ENCODE results near the gene SLC6A6. TPM values are rescaled to one million over a fixed set of nuclear protein-coding genes. Genes with fewer than 3 reads are reported as not detected.

The SLC6A6 gene
- total RNA-seq, 2 experiments from 2014 or later = 43.4 to 48.8 TPM

DNA sequence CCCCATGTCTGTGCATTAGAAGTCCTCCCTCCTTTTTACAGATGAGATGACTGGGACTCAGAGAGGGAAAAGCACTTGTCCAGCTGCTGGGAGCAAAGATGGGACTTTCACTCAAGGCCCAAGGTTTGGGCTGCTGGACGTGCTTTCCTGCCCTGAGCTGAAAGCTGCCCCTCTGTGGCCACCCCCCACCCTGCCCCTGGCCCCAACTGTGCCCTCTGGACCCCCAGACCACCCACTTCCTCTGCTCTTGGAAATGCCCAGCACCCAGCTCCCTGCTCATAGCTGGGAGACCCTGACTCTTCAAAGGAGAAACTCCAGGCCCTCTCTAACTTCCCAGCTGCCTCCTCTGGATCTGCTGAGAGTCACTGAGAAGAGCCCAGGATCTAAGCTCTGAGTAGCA is 117.0 kb downstream of the SLC6A6 start:
- Mint-ChIP-seq H3K9me3 (no peaks in the 10 kb centered on the region), H3K27me3 (peaks cover 2% of the 10 kb centered on the region)

DNA sequence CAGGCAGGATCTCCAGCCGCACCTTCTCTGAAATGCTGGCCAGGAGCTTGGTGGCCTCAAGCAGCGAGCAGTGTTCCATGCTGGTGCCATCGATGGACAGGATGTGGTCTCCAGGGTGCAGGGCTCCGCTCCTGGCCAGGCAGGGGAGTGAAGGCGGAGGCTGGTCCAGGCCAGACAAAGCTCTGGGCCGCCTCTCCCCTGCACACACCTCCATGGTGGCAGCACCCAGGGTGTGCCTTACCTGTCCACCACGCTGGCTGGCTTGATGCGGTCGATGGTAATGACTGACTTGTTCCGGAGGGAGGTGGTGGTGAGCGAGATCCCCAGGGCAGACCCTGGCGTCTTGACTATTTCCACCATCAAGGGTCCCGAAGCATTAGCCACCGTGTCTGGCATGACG is 117.7 kb downstream of the SLC6A6 start:
- Mint-ChIP-seq H3K36me3 (ENCODE audit: low read depth) (no peaks in the 10 kb centered on the region), H3K4me1 (ENCODE audit: low read depth) (no peaks in the 10 kb centered on the region), H3K4me3 (no peak overlapping the region), H3K27me3 (peaks cover 2% of the 10 kb centered on the region), H3K9me3 (no peaks in the 10 kb centered on the region), H3K27ac (no peak overlapping the region)
- ChIA-PET POLR2A (interaction anchor here (0.6 kb wide), 1 partner anchor 14 kb away, joined by 3 read pairs; no protein-coding TSS in a partner anchor), CTCF (interaction anchor here (2.2 kb wide), 1 partner anchor 11 kb away, joined by 13 read pairs; no protein-coding TSS in a partner anchor)
- intact Hi-C loops (cut with micrococcal nuclease) = no loop called here
- DNase-seq (no peak), ATAC-seq (no peak)
- TF ChIP-seq, protein P1, sequence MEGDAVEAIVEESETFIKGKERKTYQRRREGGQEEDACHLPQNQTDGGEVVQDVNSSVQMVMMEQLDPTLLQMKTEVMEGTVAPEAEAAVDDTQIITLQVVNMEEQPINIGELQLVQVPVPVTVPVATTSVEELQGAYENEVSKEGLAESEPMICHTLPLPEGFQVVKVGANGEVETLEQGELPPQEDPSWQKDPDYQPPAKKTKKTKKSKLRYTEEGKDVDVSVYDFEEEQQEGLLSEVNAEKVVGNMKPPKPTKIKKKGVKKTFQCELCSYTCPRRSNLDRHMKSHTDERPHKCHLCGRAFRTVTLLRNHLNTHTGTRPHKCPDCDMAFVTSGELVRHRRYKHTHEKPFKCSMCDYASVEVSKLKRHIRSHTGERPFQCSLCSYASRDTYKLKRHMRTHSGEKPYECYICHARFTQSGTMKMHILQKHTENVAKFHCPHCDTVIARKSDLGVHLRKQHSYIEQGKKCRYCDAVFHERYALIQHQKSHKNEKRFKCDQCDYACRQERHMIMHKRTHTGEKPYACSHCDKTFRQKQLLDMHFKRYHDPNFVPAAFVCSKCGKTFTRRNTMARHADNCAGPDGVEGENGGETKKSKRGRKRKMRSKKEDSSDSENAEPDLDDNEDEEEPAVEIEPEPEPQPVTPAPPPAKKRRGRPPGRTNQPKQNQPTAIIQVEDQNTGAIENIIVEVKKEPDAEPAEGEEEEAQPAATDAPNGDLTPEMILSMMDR (IDR thresholded peaks at IDR 0.05) = no peak

More for the DNA sequence above, 117.0 kb downstream of the SLC6A6 start:
- Mint-ChIP-seq H3K4me1 (ENCODE audit: low read depth) (no peaks in the 10 kb centered on the region), H3K36me3 (ENCODE audit: low read depth) (no peaks in the 10 kb centered on the region), H3K27ac (no peak overlapping the region), H3K4me3 (no peak overlapping the region)
- intact Hi-C loops (cut with micrococcal nuclease) = no loop called here
- DNase-seq (no peak), ATAC-seq (no peak)
- ChIA-PET CTCF (interaction anchor here (2.2 kb wide), 1 partner anchor 10 kb away, joined by 13 read pairs; no protein-coding TSS in a partner anchor), POLR2A (no interaction called here)
- TF ChIP-seq, protein P1 (IDR thresholded peaks at IDR 0.05) = no peak

DNA sequence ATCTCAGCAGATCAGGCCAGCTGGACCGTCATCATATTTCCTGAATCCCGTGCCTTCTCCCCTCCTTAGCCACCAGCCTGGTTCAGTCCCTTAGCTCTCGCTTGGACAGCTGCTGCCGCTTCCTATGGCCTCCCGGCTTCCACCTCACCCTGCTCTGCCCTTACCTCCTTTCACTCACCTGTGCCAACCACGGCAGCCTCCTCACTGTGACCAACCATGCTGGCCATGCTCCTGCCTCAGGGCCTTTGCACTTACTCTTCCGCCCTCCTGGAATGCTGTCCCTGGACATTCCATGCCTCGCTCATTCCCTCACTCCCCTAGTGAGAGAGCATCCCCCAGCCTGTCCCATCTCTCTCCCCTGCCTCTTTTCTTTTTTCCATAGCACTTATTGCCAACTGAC is 118.6 kb downstream of the SLC6A6 start:
- ATAC-seq (no peak), DNase-seq (no peak)
- no peaks in the 10 kb centered on the region for H3K9me3 Mint-ChIP-seq
- POLR2A ChIA-PET = no interaction called here
- H3K27ac Mint-ChIP-seq = no peak overlapping the region
- peaks cover 2% of the 10 kb centered on the region for H3K27me3 Mint-ChIP-seq
- intact Hi-C loops (cut with micrococcal nuclease) = no loop called here
- CTCF ChIA-PET = interaction anchor here (1.1 kb wide), 1 partner anchor 11 kb away, joined by 3 read pairs; no protein-coding TSS in a partner anchor
- H3K4me1 Mint-ChIP-seq (ENCODE audit: low read depth) = no peaks in the 10 kb centered on the region
- H3K4me3 Mint-ChIP-seq = no peak overlapping the region
- H3K36me3 Mint-ChIP-seq (ENCODE audit: low read depth) = no peaks in the 10 kb centered on the region
- TF ChIP-seq, protein P1 (IDR thresholded peaks at IDR 0.05) = no peak

DNA sequence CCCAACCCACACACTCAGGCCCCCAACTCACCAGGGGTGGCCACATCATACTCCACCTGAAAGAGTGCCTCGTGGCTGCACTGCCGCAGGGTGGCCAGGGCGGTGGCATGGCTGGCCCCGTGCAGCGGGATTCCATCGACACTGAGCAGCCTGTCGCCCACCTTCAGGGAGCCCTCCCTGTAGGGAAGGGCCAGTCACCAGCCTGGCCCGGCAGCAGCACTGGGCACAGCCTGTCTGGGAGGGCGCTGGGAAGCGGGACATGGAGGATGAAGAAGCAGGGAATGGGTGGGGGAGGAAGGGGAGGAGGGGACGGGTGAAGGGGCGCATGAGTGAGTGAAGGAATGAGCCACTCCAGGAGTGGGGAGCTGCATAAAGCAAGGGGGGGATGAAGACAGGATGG is 119.2 kb downstream of the SLC6A6 start:
- no peak for ATAC-seq
- Mint-ChIP-seq H3K27me3 (peaks cover 2% of the 10 kb centered on the region), H3K27ac (no peak overlapping the region), H3K36me3 (ENCODE audit: low read depth) (no peaks in the 10 kb centered on the region), H3K9me3 (no peaks in the 10 kb centered on the region), H3K4me3 (no peak overlapping the region), H3K4me1 (ENCODE audit: low read depth) (no peaks in the 10 kb centered on the region)
- ChIA-PET CTCF (interaction anchor here (1.1 to 1.2 kb wide), 2 partner anchors 9 to 12 kb away, joined by 3 read pairs; no protein-coding TSS in a partner anchor), POLR2A (no interaction called here)
- TF ChIP-seq, protein P1 (IDR thresholded peaks at IDR 0.05) = no peak
- DNase-seq = no peak
- intact Hi-C loops (cut with micrococcal nuclease) = no loop called here

DNA sequence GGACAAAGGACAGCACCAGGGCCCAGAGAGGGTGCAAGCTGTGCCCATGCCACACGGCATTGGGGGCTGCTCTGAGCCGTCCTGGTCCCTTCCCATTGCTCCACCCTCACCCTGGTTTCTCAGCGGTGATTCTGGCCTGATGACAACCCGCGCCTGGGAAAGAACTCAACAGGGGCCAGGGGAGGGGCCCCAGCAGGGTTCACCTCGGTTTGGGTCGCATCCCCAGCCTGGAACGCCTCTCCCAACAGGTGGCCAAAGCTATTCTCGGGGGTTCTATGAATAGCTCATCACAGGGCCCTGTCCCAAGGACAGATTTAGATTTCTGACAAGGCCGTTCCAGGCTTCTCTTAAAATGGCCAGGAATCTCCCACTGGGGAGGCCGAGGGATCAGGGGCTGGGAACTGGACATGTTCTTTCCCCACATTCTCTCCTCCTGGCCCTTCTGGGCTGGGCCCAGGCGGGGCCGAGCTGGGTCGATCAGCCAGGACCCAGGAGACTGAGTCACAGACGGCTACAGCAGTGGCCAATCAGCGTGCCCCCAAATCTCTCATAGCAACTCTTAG is 119.8 kb downstream of the SLC6A6 start:
- TF ChIP-seq, protein P1 (IDR thresholded peaks at IDR 0.05) = no peak
- Mint-ChIP-seq H3K27me3 (peaks cover 4% of the 10 kb centered on the region), H3K9me3 (no peaks in the 10 kb centered on the region), H3K4me1 (ENCODE audit: low read depth) (no peaks in the 10 kb centered on the region), H3K27ac (no peak overlapping the region), H3K4me3 (no peak overlapping the region), H3K36me3 (ENCODE audit: low read depth) (no peaks in the 10 kb centered on the region)
- ATAC-seq = no peak
- intact Hi-C loops (cut with micrococcal nuclease) = no loop called here
- CTCF ChIA-PET = interaction anchor here (1.2 kb wide), 1 partner anchor 9 kb away, joined by 3 read pairs; no protein-coding TSS in a partner anchor
- no peak for DNase-seq
- POLR2A ChIA-PET = no interaction called here
